HEK293T (cell line): ENCODE measurements around the gene AKT3.

Source experiments
- ARNT ChIP-seq: fragments of 450-650 bp; IDR thresholded peaks from 2 replicates; pipeline ENCODE4 v1.6.1; 2017; ENCODE audit warnings: mild to moderate bottlenecking
- BHLHE40 ChIP-seq: fragments of 450-650 bp; IDR thresholded peaks from 2 replicates; pipeline ENCODE4 v1.6.1; 2016; ENCODE audit warnings: mild to moderate bottlenecking, moderate library complexity, borderline replicate concordance
- FOXA1 ChIP-seq: fragments of 450-650 bp; IDR thresholded peaks from 2 replicates; pipeline ENCODE4 v1.6.1; 2016; ENCODE audit warnings: mild to moderate bottlenecking
- SP1 ChIP-seq: fragments of 450-650 bp; IDR thresholded peaks from 2 replicates; pipeline ENCODE4 v1.6.1; 2017
- SUZ12 ChIP-seq: fragments of 450-650 bp; IDR thresholded peaks from 2 replicates; pipeline ENCODE4 v1.6.1; 2016; ENCODE audit warnings: mild to moderate bottlenecking
- ZNF384 ChIP-seq: fragments of 450-650 bp; IDR thresholded peaks from 2 replicates; pipeline ENCODE4 v1.6.1; 2016
- TF ChIP-seq, protein P1 (sequence below): fragments of 450-650 bp; IDR thresholded peaks from 2 replicates; pipeline ENCODE4 v1.6.1; 2016

DNA sequence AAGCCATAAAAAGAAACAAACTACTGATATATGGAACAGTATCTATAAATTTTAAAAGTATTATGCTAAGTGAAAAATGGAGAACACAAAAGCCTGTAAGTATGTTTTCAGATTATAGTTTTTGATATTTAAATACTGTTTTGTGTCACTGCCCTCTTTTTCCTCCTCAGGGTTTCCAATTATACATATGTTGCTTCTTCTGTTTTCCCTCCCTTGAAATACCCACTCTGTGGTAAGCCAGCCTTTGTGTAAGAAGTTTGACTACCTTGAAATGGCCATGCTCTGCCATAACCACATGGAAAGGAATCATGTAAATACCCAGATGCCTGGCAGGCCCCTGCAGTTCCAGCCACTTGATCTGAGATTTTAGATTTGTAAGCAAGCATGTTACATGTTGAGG, 248.3 kb downstream of the AKT3 start:
- TF ChIP-seq FOXA1, result no peak
- TF ChIP-seq SUZ12, result no peak
- TF ChIP-seq BHLHE40, result no peak
- TF ChIP-seq ARNT, result no peak
- no peak for TF ChIP-seq SP1
- no peak for TF ChIP-seq ZNF384
- TF ChIP-seq, protein P1, sequence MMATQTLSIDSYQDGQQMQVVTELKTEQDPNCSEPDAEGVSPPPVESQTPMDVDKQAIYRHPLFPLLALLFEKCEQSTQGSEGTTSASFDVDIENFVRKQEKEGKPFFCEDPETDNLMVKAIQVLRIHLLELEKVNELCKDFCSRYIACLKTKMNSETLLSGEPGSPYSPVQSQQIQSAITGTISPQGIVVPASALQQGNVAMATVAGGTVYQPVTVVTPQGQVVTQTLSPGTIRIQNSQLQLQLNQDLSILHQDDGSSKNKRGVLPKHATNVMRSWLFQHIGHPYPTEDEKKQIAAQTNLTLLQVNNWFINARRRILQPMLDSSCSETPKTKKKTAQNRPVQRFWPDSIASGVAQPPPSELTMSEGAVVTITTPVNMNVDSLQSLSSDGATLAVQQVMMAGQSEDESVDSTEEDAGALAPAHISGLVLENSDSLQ, result no peak
